ENCODE results near the gene GPR4. TPM values are rescaled to one million over a fixed set of nuclear protein-coding genes. Genes with fewer than 3 reads are reported as not detected.
A peak's percentile ranks its signal among the peaks of the same experiment; 100 is the strongest.

The GPR4 gene
- total RNA-seq, 1 donor from 2014 or later = 10.5 TPM

- ATAC-seq (peak; percentile 48 to 51), DNase-seq (peak; percentile 72)
- no peaks in the 10 kb centered on the region for H3K9me3 ChIP-seq
- H3K36me3 ChIP-seq = no peaks in the 10 kb centered on the region
- H3K27ac ChIP-seq = peak within 1 kb of the TSS; percentile 58
- H3K4me3 ChIP-seq = peak within 1 kb of the TSS; percentile 70
- peaks cover 7% of the 10 kb centered on the region for H3K27me3 ChIP-seq (ENCODE audit: low read depth)
- intact Hi-C loops (cut with DNase I) = no loop called here
- peaks cover 51% of the 10 kb centered on the region for H3K4me1 ChIP-seq
- TF ChIP-seq CTCF (IDR thresholded peaks at IDR 0.05) = peak; percentile 10
Measured at GRCh38 chr19:45638930-45639729, 37.1 kb upstream of the GPR4 start, which contains the start of gene EML2. Gene EML2, minus strand, starts transcription at chr19:45639397. Its CDS starts 21 bp downstream, at chr19:45639376.

- TF ChIP-seq CTCF (IDR thresholded peaks at IDR 0.05) = no peak
- DNase-seq (no peak), ATAC-seq (no peak)
- H3K36me3 ChIP-seq = no peaks in the 10 kb centered on the region
- peaks cover 48% of the 10 kb centered on the region for H3K4me1 ChIP-seq
- H3K27ac ChIP-seq = no peak overlapping the region
- intact Hi-C loops (cut with DNase I) = no loop called here
- H3K27me3 ChIP-seq (ENCODE audit: low read depth) = no peaks in the 10 kb centered on the region
- peak overlapping the region; percentile 70 for H3K4me3 ChIP-seq
- no peaks in the 10 kb centered on the region for H3K9me3 ChIP-seq
Measured at GRCh38 chr19:45637890-45638667, 36.1 kb upstream of the GPR4 start.

GRCh38 chr19:45636902-45637301 lies 34.9 kb upstream of the GPR4 start:
- H3K36me3 ChIP-seq = no peaks in the 10 kb centered on the region
- H3K4me3 ChIP-seq = no peak overlapping the region
- intact Hi-C loops (cut with DNase I) = no loop called here
- no peak overlapping the region for H3K27ac ChIP-seq
- TF ChIP-seq CTCF (IDR thresholded peaks at IDR 0.05) = no peak
- H3K4me1 ChIP-seq = peaks cover 36% of the 10 kb centered on the region
- no peaks in the 10 kb centered on the region for H3K9me3 ChIP-seq
- DNase-seq = no peak
- H3K27me3 ChIP-seq (ENCODE audit: low read depth) = no peaks in the 10 kb centered on the region
- no peak for ATAC-seq

- DNase-seq (no peak), ATAC-seq (no peak)
- no peaks in the 10 kb centered on the region for H3K27me3 ChIP-seq (ENCODE audit: low read depth)
- H3K9me3 ChIP-seq = no peaks in the 10 kb centered on the region
- TF ChIP-seq CTCF (IDR thresholded peaks at IDR 0.05) = no peak
- H3K27ac ChIP-seq = no peak overlapping the region
- intact Hi-C loops (cut with DNase I) = no loop called here
- no peaks in the 10 kb centered on the region for H3K36me3 ChIP-seq
- no peak overlapping the region for H3K4me3 ChIP-seq
- H3K4me1 ChIP-seq = peaks cover 30% of the 10 kb centered on the region
Measured at GRCh38 chr19:45636275-45636674, 34.3 kb upstream of the GPR4 start.

- H3K4me3 ChIP-seq = no peak overlapping the region
- no peaks in the 10 kb centered on the region for H3K27me3 ChIP-seq (ENCODE audit: low read depth)
- no peak overlapping the region for H3K27ac ChIP-seq
- peak; percentile 95 to 97 for ATAC-seq
- peaks cover 29% of the 10 kb centered on the region for H3K36me3 ChIP-seq
- no peak for TF ChIP-seq CTCF (IDR thresholded peaks at IDR 0.05)
- peak; percentile 79 for DNase-seq
- peaks cover under 1% of the 10 kb centered on the region for H3K4me1 ChIP-seq
- intact Hi-C loops (cut with DNase I) = no loop called here
- H3K9me3 ChIP-seq = no peaks in the 10 kb centered on the region
Measured at GRCh38 chr19:45632468-45633196, 30.6 kb upstream of the GPR4 start.

Data from lower lobe of right lung (tissue), 2 donors.